Measurements from ENCODE around the gene TUBGCP6. TPM values are rescaled to one million over a fixed set of nuclear protein-coding genes. Genes with fewer than 3 reads are reported as not detected.

The TUBGCP6 gene
- total and polyA plus RNA-seq, 4 donors: 23.0 to 68.3 (median 51.0) TPM

DNA sequence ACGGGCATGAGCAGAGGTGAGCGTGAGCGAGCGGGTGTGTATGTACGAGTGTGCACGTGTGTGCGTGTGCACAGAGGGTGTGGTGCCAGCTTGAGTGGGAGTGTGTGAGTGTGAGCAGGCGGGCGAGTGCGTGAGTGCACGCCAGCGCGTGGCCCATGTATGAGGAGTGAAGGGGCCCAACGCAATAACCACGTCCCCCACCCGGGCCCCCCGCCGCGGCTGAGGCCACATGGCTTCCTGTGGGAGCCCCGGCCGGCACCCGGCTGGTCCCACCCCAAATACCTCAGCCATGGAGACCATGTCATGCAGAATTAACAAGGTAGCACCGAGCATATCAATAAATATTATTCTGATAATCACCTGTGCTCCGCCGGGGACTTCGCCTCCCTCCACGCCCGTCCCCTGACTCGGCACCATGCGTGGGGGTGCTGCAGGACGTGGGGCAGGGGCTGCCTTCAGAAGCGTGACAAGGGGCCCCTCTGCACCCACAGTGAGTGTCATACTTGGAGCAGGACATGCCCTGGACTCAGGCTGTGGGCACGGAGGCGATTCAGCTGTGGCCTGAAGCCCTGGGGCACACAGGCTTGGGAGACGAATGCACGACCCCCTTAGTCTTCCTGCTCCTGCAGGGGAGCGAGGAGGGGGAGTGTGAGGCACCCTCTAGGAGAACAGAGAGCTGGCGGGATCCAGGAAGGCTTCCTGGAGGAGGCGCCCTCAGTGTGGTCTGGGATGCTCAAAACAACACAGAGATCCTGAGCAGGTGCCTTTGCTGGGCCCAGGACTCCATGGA, 64.7 kb downstream of the TUBGCP6 start:
- H3K36me3 ChIP-seq (ENCODE audit: control insufficient read depth, insufficient read depth, low read length): peaks cover 78% of the 10 kb centered on the region
- WGBS (ENCODE audit: insufficient coverage): 84% methylated on average over 34 of the region's 39 CpGs
- no peak for DNase-seq (ENCODE audit: low read depth in 4 of 6, low spot score in 6 of 6)
- H3K27ac ChIP-seq (ENCODE audit: low read depth, low read length): no peak overlapping the region
- H3K4me3 ChIP-seq (ENCODE audit: low read depth, low read length): no peak overlapping the region
- peaks cover 19% of the 10 kb centered on the region for H3K4me1 ChIP-seq (ENCODE audit: control insufficient read depth, insufficient read depth, low read length)
- no peaks in the 10 kb centered on the region for H3K27me3 ChIP-seq (ENCODE audit: control insufficient read depth, insufficient read depth, low read length)
- H3K9me3 ChIP-seq (ENCODE audit: control insufficient read depth, insufficient read depth, low read length): no peaks in the 10 kb centered on the region

DNA sequence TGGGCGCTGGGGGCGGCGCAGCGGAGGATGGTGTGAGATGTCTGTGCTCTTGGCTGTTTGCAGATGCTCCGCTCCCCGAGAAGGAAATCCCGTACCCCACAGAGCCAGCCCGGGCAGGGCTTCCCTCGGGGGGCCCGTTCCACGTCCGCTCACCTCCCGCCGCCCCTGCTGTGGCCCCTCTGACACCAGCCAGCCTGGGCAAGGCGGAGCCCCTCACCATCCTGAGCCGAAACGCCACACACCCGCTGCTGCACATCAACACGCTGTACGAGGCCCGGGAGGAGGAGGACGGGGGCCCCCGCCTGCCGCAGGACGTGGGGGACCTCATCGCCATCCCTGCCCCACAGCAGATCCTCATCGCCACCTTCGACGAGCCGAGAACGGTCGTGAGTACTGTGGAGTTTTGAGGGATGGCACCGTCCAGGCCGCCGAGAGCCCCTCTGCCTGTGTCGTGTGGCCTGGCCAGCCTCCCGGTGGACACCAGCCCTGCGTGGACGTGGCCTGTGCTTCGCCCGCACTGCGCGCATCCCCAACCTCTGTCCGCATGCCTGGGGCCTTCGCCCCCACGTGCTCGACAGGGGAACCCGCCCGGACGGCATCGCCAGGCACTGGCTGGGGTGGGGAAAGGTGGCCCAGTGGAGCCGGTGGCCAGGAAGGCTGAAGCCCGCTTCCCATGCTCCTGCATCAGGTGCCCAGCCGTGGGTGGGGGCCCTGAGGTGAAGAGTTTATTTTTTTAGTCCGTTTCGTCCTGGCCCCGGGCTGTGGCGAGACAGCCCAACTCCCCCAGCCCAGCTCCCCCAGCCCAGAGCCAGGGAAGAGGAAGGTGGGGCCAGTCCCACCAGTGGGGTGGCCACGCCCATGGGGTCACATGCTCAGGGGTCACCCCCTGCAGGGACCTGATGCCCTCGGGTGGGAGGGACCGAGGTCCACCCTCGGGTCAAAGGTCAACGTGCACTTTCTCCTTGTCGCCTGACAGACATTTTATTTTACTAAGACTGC, 65.7 kb downstream of the TUBGCP6 start:
- 86% methylated on average over 51 of the region's 64 CpGs for WGBS (ENCODE audit: insufficient coverage)
- H3K4me3 ChIP-seq (ENCODE audit: low read depth, low read length): no peak overlapping the region
- no peaks in the 10 kb centered on the region for H3K9me3 ChIP-seq (ENCODE audit: control insufficient read depth, insufficient read depth, low read length)
- no peak for DNase-seq (ENCODE audit: low read depth in 4 of 6, low spot score in 6 of 6)
- H3K4me1 ChIP-seq (ENCODE audit: control insufficient read depth, insufficient read depth, low read length): peaks cover 15% of the 10 kb centered on the region
- peaks cover 88% of the 10 kb centered on the region for H3K36me3 ChIP-seq (ENCODE audit: control insufficient read depth, insufficient read depth, low read length)
- H3K27ac ChIP-seq (ENCODE audit: low read depth, low read length): no peak overlapping the region
- H3K27me3 ChIP-seq (ENCODE audit: control insufficient read depth, insufficient read depth, low read length): no peaks in the 10 kb centered on the region

DNA sequence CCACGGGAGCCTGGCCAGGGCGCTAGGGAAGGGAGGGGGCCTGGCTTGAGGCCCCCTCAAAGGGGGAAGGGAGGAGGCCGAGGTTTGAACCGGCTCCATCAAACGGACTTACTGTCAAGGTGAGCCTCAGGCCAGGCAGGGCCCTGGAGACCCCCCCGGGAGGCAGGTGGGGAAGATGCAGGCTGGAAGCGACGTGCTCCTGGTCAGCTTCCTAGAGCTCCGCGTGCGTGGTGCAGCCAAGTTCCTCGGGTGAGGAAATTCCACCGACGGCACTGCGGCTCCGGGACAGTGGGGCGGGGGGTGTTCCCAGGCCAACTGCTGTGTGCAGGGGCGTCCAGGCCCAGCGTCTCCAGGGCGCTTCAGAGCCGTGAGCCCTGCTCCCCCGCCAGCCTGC, 66.4 kb downstream of the TUBGCP6 start:
- H3K4me3 ChIP-seq (ENCODE audit: low read depth, low read length): no peak overlapping the region
- DNase-seq (ENCODE audit: low read depth in 4 of 6, low spot score in 6 of 6): no peak
- peaks cover 12% of the 10 kb centered on the region for H3K4me1 ChIP-seq (ENCODE audit: control insufficient read depth, insufficient read depth, low read length)
- no peaks in the 10 kb centered on the region for H3K9me3 ChIP-seq (ENCODE audit: control insufficient read depth, insufficient read depth, low read length)
- H3K36me3 ChIP-seq (ENCODE audit: control insufficient read depth, insufficient read depth, low read length): peaks cover 95% of the 10 kb centered on the region
- no peak overlapping the region for H3K27ac ChIP-seq (ENCODE audit: low read depth, low read length)
- H3K27me3 ChIP-seq (ENCODE audit: control insufficient read depth, insufficient read depth, low read length): no peaks in the 10 kb centered on the region
- WGBS (ENCODE audit: insufficient coverage): 71% methylated on average over 21 of the region's 22 CpGs

DNA sequence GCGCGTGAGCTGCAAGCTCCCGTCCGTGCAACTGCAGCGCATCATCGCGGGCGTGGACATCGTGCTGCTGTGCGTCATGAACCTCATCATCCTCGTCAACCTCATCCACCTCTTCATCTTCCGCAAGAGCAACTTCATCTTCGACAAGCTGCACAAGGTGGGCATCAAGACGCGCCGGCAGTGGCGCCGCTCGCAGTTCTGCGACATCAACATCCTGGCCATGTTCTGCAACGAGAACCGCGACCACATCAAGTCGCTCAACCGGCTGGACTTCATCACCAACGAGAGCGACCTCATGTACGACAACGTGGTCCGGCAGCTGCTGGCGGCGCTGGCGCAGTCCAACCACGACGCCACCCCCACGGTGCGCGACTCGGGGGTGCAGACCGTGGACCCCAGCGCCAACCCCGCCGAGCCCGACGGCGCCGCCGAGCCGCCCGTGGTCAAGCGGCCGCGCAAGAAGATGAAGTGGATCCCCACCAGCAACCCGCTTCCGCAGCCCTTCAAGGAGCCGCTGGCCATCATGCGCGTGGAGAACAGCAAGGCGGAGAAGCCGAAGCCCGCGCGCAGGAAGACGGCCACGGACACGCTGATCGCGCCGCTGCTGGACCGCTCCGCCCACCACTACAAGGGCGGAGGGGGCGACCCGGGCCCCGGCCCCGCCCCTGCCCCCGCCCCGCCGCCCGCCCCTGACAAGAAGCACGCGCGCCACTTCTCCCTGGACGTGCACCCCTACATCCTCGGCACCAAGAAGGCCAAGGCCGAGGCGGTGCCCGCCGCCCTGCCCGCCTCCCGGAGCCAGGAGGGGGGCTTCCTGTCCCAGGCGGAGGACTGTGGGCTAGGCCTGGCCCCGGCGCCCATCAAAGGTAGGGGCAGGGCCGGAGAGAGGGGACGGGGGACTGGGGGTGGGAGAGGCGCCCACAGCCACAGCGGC, 67.0 kb downstream of the TUBGCP6 start:
- 68% methylated on average over 84 of the region's 98 CpGs for WGBS (ENCODE audit: insufficient coverage)
- Histone ChIP-seq H3K4me1 (ENCODE audit: control insufficient read depth, insufficient read depth, low read length) (peaks cover 13% of the 10 kb centered on the region), H3K27ac (ENCODE audit: low read depth, low read length) (no peak overlapping the region), H3K36me3 (ENCODE audit: control insufficient read depth, insufficient read depth, low read length) (peaks cover 93% of the 10 kb centered on the region), H3K4me3 (ENCODE audit: low read depth, low read length) (no peak overlapping the region), H3K27me3 (ENCODE audit: control insufficient read depth, insufficient read depth, low read length) (no peaks in the 10 kb centered on the region), H3K9me3 (ENCODE audit: control insufficient read depth, insufficient read depth, low read length) (no peaks in the 10 kb centered on the region)
- DNase-seq (ENCODE audit: low read depth in 4 of 6, low spot score in 6 of 6): no peak

DNA sequence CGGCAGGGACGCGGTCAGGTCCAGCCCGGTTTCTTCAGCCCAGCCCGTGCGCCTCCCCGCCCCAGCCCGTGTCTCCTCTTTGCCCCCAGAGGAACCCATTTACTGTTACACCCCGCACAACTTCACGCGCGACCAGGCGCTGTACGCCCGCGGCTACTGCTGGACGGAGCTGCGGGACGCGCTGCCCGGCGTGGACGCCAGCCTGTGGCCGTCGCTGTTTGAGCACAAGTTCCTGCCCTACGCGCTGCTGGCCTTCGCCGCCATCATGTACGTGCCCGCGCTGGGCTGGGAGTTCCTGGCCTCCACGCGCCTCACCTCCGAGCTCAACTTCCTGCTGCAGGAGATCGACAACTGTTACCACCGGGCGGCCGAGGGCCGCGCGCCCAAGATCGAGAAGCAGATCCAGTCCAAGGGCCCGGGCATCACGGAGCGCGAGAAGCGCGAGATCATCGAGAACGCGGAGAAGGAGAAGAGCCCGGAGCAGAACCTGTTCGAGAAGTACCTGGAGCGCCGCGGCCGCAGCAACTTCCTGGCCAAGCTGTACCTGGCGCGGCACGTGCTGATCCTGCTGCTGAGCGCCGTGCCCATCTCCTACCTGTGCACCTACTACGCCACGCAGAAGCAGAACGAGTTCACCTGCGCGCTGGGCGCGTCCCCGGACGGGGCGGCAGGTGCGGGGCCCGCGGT, 67.8 kb downstream of the TUBGCP6 start:
- Histone ChIP-seq H3K4me3 (ENCODE audit: low read depth, low read length) (no peak overlapping the region), H3K36me3 (ENCODE audit: control insufficient read depth, insufficient read depth, low read length) (peaks cover 85% of the 10 kb centered on the region), H3K4me1 (ENCODE audit: control insufficient read depth, insufficient read depth, low read length) (peaks cover 16% of the 10 kb centered on the region), H3K9me3 (ENCODE audit: control insufficient read depth, insufficient read depth, low read length) (no peaks in the 10 kb centered on the region), H3K27me3 (ENCODE audit: control insufficient read depth, insufficient read depth, low read length) (no peaks in the 10 kb centered on the region), H3K27ac (ENCODE audit: low read depth, low read length) (no peak overlapping the region)
- no peak for DNase-seq (ENCODE audit: low read depth in 4 of 6, low spot score in 6 of 6)
- 96% methylated on average over 73 of the region's 76 CpGs for WGBS (ENCODE audit: insufficient coverage)

DNA sequence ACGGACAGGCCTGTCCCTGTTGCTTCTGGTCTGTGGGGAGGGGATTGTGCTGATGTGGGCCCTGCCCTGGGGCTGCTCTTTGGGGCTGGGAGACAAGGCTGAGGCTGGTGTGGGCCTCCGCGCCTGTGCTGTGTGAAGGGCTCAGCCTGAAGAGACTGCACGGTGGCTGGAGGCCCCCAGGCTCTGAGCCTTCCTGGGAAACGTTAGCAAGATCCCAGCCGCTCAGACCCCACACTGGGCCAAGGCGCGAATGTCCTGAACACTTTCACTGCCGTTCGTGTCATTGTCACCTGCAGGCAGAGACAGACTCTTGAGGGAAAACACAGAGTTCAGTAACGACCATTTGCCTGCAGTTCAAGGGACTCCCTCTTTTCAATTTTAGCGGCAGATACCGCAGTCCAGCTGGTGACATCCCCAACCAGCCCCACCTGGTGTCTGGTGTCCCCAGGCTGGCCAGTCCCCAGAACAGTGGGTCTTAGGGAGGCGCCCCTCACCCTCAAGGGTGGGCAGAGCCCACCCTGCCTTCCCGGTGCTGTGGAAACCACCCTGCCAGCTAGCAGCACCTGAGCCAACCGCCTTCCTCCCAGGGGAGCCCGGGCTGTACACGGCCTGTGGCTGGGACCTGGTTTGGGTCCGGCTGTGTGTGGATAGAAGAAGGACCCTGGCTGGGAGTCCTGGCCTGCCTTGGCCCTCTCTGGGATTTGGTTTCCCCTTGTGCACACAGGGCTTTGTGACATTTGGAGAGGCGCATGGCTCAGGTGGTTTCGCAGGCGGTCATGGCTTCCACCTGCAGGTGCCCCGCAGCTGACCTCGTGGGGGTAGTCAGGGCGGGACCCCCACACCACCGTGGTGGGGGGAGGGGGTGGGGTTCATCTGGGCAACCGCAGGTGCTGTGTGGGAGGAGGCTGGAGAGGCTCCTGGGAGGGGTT, 68.6 kb downstream of the TUBGCP6 start:
- DNase-seq (ENCODE audit: low read depth in 4 of 6, low spot score in 6 of 6): no peak
- Histone ChIP-seq H3K27ac (ENCODE audit: low read depth, low read length) (no peak overlapping the region), H3K9me3 (ENCODE audit: control insufficient read depth, insufficient read depth, low read length) (no peaks in the 10 kb centered on the region), H3K36me3 (ENCODE audit: control insufficient read depth, insufficient read depth, low read length) (peaks cover 84% of the 10 kb centered on the region), H3K27me3 (ENCODE audit: control insufficient read depth, insufficient read depth, low read length) (no peaks in the 10 kb centered on the region), H3K4me3 (ENCODE audit: low read depth, low read length) (no peak overlapping the region), H3K4me1 (ENCODE audit: control insufficient read depth, insufficient read depth, low read length) (peaks cover 24% of the 10 kb centered on the region)
- WGBS (ENCODE audit: insufficient coverage): 75% methylated on average over 25 of the region's 27 CpGs

DNA sequence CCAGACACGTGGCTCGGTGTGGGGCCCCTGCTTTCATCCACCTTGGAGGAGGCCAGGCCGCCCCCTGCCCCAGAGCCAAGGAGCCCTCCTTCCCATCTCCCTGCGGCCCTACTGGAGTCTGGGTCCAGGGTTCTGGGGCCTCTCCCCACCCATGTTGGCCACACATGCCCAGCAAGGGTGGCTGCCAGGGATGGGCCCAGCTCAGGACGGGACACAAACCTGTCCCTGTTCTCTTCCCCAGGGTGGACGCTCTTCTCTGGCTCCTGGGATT, 69.7 kb downstream of the TUBGCP6 start:
- Histone ChIP-seq H3K27me3 (ENCODE audit: control insufficient read depth, insufficient read depth, low read length) (no peaks in the 10 kb centered on the region), H3K9me3 (ENCODE audit: control insufficient read depth, insufficient read depth, low read length) (no peaks in the 10 kb centered on the region), H3K27ac (ENCODE audit: low read depth, low read length) (no peak overlapping the region), H3K4me1 (ENCODE audit: control insufficient read depth, insufficient read depth, low read length) (peaks cover 26% of the 10 kb centered on the region), H3K36me3 (ENCODE audit: control insufficient read depth, insufficient read depth, low read length) (peaks cover 73% of the 10 kb centered on the region), H3K4me3 (ENCODE audit: low read depth, low read length) (no peak overlapping the region)
- 81% methylated on average over 4 of the region's 6 CpGs for WGBS (ENCODE audit: insufficient coverage)
- DNase-seq (ENCODE audit: low read depth in 4 of 6, low spot score in 6 of 6): no peak

DNA sequence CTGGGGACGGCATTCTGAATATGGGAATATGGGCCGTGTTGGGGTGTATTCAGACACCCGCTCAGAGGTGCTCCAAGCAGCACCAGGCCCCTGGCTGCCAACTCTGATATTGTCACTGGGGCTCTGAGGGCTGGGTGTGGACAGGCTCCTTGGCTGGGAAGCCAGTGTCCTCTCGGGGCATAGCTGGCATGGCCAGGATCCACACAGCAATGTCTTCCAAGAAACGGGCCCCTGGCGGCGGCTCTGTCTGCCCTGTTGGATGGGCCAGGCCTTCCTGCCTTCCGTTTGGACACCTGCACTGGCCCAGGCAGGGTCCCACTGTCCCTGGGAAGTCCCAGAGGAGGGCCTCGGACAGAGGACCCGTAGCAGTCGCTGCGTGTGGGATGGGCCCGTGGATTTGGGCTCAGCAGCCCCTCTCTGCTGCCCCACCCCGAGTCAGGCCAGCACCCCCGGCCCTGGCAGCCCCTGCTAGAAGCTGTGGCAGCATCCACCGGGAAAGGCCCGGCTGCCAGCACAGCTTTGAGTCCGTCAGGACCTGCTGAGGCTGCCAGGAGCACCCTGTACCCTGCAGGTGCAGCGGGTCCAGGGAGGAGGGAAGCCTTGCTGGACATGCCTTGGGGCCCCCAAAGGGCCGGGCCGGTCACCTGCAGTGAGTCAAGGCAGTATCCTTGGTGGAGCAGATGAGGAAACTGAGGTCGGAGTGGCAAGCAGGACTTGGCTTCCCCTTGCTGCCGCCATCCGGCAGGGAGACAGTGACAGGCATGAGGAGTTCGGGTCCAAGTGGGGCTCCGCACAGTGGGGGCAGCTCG, 70.2 kb downstream of the TUBGCP6 start:
- DNase-seq (ENCODE audit: low read depth in 4 of 6, low spot score in 6 of 6): no peak
- WGBS (ENCODE audit: insufficient coverage): 82% methylated on average over 27 of the region's 27 CpGs
- H3K27ac ChIP-seq (ENCODE audit: low read depth, low read length): no peak overlapping the region
- peaks cover 26% of the 10 kb centered on the region for H3K4me1 ChIP-seq (ENCODE audit: control insufficient read depth, insufficient read depth, low read length)
- no peaks in the 10 kb centered on the region for H3K9me3 ChIP-seq (ENCODE audit: control insufficient read depth, insufficient read depth, low read length)
- peaks cover 68% of the 10 kb centered on the region for H3K36me3 ChIP-seq (ENCODE audit: control insufficient read depth, insufficient read depth, low read length)
- no peak overlapping the region for H3K4me3 ChIP-seq (ENCODE audit: low read depth, low read length)
- H3K27me3 ChIP-seq (ENCODE audit: control insufficient read depth, insufficient read depth, low read length): no peaks in the 10 kb centered on the region
